Measurements from ENCODE around the gene SEC23A. TPM values are rescaled to one million over a fixed set of nuclear protein-coding genes. Genes with fewer than 3 reads are reported as not detected.
"Not testable (repeated sequence)": the region's sequence is repeated elsewhere in the genome, so short reads cannot be mapped to it uniquely, and the experiment has no call there.

SEC23A gene
- total RNA-seq, 2 donors from 2014 or later, result 85.1 to 104 TPM

DNA sequence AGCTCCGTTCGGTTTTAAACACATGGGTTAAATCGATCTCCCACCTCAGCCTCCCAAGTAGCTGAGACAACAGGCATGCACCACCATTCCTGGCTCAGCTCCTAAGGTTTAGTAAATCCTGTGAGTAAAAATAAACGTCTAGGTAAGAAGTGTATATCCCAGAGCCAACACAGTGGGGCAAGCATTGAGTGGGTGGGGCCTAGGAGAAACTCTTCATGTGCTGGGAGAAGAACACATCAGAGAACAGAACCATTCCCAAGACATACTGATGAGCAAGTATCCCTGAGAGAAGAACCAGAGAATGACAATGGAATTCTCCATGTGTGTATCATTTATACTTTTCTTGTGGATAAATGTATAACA lies 86.3 kb downstream of the SEC23A start:
- Histone ChIP-seq H3K4me1 (no peaks in the 10 kb centered on the region), H3K9me3 (no peaks in the 10 kb centered on the region), H3K27me3 (no peaks in the 10 kb centered on the region), H3K27ac (no peak overlapping the region), H3K4me3 (no peak overlapping the region), H3K36me3 (no peaks in the 10 kb centered on the region)
- TF ChIP-seq, protein P1, sequence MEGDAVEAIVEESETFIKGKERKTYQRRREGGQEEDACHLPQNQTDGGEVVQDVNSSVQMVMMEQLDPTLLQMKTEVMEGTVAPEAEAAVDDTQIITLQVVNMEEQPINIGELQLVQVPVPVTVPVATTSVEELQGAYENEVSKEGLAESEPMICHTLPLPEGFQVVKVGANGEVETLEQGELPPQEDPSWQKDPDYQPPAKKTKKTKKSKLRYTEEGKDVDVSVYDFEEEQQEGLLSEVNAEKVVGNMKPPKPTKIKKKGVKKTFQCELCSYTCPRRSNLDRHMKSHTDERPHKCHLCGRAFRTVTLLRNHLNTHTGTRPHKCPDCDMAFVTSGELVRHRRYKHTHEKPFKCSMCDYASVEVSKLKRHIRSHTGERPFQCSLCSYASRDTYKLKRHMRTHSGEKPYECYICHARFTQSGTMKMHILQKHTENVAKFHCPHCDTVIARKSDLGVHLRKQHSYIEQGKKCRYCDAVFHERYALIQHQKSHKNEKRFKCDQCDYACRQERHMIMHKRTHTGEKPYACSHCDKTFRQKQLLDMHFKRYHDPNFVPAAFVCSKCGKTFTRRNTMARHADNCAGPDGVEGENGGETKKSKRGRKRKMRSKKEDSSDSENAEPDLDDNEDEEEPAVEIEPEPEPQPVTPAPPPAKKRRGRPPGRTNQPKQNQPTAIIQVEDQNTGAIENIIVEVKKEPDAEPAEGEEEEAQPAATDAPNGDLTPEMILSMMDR (IDR thresholded peaks at IDR 0.05), result no peak
- no peak for DNase-seq (ENCODE audit: low spot score)

DNA sequence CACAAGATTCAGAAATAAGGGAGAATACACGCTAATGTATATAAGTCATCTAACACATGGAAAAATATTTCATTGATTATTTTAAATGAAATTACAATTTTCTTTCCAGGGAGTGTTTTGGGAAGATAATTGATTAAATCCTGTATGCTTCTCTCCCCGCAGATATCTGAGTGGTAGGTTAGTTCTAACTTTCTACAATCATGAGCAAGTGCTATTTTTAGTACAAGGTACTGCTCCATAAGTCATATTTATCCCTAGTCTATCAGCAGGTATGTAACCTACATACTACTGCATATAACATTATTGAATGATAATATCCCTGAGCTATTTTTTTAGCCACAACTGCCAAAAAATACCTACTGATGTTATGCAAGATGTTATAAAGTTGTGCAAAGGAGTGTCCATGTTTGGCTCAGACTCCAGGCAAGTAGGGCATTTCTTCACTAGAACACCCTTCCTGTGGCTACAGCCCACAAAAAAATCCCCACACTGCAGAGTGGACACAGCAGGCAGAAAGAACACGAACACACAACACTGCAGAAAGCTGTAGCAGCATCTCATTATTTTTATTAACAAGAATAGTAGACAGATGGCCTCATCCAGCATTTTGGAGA lies 87.0 kb downstream of the SEC23A start:
- Histone ChIP-seq H3K9me3 (no peaks in the 10 kb centered on the region), H3K4me3 (no peak overlapping the region), H3K4me1 (no peaks in the 10 kb centered on the region), H3K27ac (no peak overlapping the region), H3K27me3 (no peaks in the 10 kb centered on the region), H3K36me3 (no peaks in the 10 kb centered on the region)
- TF ChIP-seq, protein P1 (IDR thresholded peaks at IDR 0.05), result no peak
- no peak for DNase-seq (ENCODE audit: low spot score)

DNA sequence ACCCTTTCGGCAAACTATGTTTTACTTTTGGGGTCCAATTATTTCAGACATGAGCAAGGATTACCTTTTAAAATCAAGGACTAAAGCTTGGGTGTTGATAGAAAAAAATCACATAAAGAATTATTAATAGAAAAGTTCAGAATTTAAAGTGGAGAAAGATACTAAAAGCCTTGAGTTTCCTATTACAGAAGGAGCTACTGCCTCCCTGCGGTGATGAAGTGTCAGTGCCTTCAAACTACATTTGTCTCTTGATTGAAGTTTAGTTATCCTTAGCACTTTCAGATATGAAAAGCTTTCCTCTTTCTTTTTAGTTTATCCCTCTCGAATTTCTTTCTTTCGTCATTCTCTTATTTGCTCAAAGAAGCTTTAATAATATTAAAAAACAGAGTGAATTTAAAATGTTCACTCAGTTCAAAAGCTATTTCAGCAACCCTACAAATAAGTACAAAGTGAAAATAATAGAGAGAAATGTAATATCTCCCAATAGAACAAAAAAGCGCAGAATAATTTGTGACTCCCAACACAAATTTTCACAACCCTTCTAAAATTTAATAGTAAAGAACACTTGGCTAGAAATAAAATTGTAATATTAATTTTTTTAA lies 87.6 kb downstream of the SEC23A start:
- Histone ChIP-seq H3K27ac (no peak overlapping the region), H3K4me1 (no peaks in the 10 kb centered on the region), H3K9me3 (no peaks in the 10 kb centered on the region), H3K36me3 (no peaks in the 10 kb centered on the region), H3K4me3 (no peak overlapping the region), H3K27me3 (no peaks in the 10 kb centered on the region)
- DNase-seq (ENCODE audit: low spot score), result no peak
- TF ChIP-seq, protein P1 (IDR thresholded peaks at IDR 0.05), result peak; percentile 65 to 77

DNA sequence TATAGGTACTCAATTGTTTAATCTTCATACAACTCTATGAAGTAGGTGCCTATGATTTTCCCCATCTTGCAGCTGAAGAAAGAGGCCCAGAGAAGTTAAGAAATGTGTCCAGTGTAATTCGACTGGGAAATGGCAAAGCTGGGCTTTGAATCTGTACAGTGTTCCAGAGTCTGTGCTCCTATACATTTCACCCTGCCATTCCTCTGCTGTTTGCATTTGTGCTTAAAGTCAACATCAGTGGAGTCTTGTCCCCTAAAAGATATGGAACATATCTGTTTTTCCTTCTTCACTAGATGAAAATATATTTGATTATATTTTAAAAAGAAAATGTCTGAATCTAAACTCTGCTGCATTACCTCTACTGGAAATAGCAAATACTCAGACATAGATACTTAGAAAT lies 88.6 kb downstream of the SEC23A start:
- Histone ChIP-seq H3K4me3 (no peak overlapping the region), H3K36me3 (no peaks in the 10 kb centered on the region), H3K9me3 (no peaks in the 10 kb centered on the region), H3K27ac (no peak overlapping the region), H3K27me3 (no peaks in the 10 kb centered on the region), H3K4me1 (no peaks in the 10 kb centered on the region)
- TF ChIP-seq, protein P1 (IDR thresholded peaks at IDR 0.05), result no peak
- no peak for DNase-seq (ENCODE audit: low spot score)

DNA sequence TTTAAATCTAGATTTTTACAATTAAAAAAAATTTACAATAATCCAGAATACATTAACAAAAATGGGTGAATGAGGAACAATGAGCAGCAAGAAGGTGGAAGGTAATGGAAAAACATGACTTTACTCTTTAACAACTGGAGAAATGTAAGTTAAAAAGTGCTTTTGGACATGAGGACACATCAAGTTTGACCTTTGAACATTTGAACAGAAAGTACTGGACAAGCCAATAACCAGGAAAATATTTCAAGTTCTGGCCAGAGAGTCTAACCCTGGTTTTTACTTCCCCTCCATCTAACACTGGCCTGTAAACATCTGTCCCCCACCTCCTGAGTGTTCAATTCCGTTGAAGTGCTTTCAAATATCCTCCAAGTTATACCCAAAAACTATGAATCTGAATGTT lies 94.1 kb downstream of the SEC23A start:
- not testable (repeated sequence) for H3K9me3 ChIP-seq; H3K27me3 ChIP-seq; H3K4me1 ChIP-seq; H3K27ac ChIP-seq; H3K4me3 ChIP-seq; H3K36me3 ChIP-seq; DNase-seq (ENCODE audit: low spot score)

DNA sequence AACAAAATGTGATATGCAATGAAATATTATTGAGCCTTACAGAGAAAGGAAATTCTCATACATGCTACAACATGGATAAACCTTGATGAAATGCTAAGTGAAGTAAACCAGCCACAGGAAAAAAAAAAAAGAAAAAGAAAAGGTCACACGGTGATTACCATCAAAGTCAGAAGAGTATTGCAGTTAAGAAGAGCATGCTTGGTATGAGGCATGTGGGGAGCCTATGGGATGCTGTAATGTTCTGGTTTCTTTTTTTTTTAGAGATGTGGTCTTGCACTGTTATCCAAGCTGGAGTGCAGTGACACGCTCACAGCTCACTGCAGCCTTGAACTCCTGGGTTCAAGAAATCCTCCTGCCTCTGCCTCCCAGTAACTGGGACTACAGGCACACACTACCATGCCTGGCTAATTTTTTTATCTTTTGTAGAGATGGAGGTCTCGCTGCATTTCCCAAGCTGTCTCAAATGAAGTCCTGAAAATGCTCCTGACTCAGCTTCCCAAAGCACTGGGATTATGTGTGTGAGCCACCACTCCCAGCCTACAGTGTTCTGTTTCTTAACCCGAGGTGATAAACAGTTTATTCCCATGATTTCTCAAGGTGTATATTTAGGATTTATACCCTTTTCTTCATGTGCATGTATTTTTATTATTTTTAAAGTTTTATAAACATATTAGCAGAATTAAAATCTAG lies 96.2 kb downstream of the SEC23A start:
- no peak overlapping the region for H3K27ac ChIP-seq
- TF ChIP-seq, protein P1 (IDR thresholded peaks at IDR 0.05), result no peak
- DNase-seq (ENCODE audit: low spot score), result no peak
- no peak overlapping the region for H3K4me3 ChIP-seq
- no peaks in the 10 kb centered on the region for H3K27me3 ChIP-seq
- no peaks in the 10 kb centered on the region for H3K36me3 ChIP-seq
- no peaks in the 10 kb centered on the region for H3K9me3 ChIP-seq
- H3K4me1 ChIP-seq, result no peaks in the 10 kb centered on the region

Measured in right atrium auricular region (tissue), 2 donors.